ENCODE data around the gene ME1.

Gene ME1

GRCh38 chr6:83182114-83182513 lies 248.7 kb downstream of the ME1 start:
- H3K9me3 ChIP-seq (ENCODE audit: control insufficient read depth, insufficient read depth, low read length), result no peaks in the 10 kb centered on the region
- TF ChIP-seq EZH2phosphoT487 (IDR thresholded peaks at IDR 0.05; ENCODE audit: borderline replicate concordance, low read length), result no peak
- no peak for TF ChIP-seq CTCF (IDR thresholded peaks at IDR 0.05; ENCODE audit: low read depth, low read length, poor library complexity, severe bottlenecking)
- H3F3A ChIP-seq (ENCODE audit: control insufficient read depth, insufficient read depth), result no peaks in the 10 kb centered on the region
- H3K36me3 ChIP-seq (ENCODE audit: control insufficient read depth, low read length), result peaks cover 67% of the 10 kb centered on the region
- H3K4me1 ChIP-seq (ENCODE audit: control insufficient read depth, low read length), result peaks cover 5% of the 10 kb centered on the region; the same call in 1 of the 2 replicates
- no peak overlapping the region for H3K27ac ChIP-seq (ENCODE audit: low read depth, low read length)
- H3K4me3 ChIP-seq (ENCODE audit: low read length), result no peak overlapping the region
- H3K79me2 ChIP-seq (ENCODE audit: control insufficient read depth, low read length), result no peaks in the 10 kb centered on the region
- H4K20me1 ChIP-seq (ENCODE audit: control insufficient read depth, insufficient read depth, low read depth, low read length), result no peaks in the 10 kb centered on the region
- no peaks in the 10 kb centered on the region for H3K9me2 ChIP-seq (replicated peaks; ENCODE audit: control insufficient read depth, low read length)
- H3K4me2 ChIP-seq (ENCODE audit: low read length), result no peak overlapping the region
- H3K27me3 ChIP-seq (ENCODE audit: control insufficient read depth, low read length), result no peaks in the 10 kb centered on the region

- Histone ChIP-seq H3K36me3 (ENCODE audit: control insufficient read depth, low read length) (peaks cover 66% of the 10 kb centered on the region), H3K9me2 (replicated peaks; ENCODE audit: control insufficient read depth, low read length) (no peaks in the 10 kb centered on the region)
These were observed 250.4 kb downstream of the ME1 start for GRCh38 chr6:83180426-83180950.

GRCh38 chr6:83176246-83176645 lies 254.6 kb downstream of the ME1 start:
- no peak overlapping the region for H3K27ac ChIP-seq (ENCODE audit: low read depth, low read length)
- H4K20me1 ChIP-seq (ENCODE audit: control insufficient read depth, insufficient read depth, low read depth, low read length), result no peaks in the 10 kb centered on the region
- H3K9me2 ChIP-seq (replicated peaks; ENCODE audit: control insufficient read depth, low read length), result no peaks in the 10 kb centered on the region
- no peaks in the 10 kb centered on the region for H3K79me2 ChIP-seq (ENCODE audit: control insufficient read depth, low read length)
- TF ChIP-seq EZH2phosphoT487 (IDR thresholded peaks at IDR 0.05; ENCODE audit: borderline replicate concordance, low read length), result no peak
- TF ChIP-seq CTCF (IDR thresholded peaks at IDR 0.05; ENCODE audit: low read depth, low read length, poor library complexity, severe bottlenecking), result no peak
- H3K4me3 ChIP-seq (ENCODE audit: low read length), result no peak overlapping the region
- no peaks in the 10 kb centered on the region for H3K9me3 ChIP-seq (ENCODE audit: control insufficient read depth, insufficient read depth, low read length)
- no peaks in the 10 kb centered on the region for H3K27me3 ChIP-seq (ENCODE audit: control insufficient read depth, low read length)
- H3K4me2 ChIP-seq (ENCODE audit: low read length), result no peak overlapping the region
- H3K36me3 ChIP-seq (ENCODE audit: control insufficient read depth, low read length), result peaks cover 68% of the 10 kb centered on the region
- H3K4me1 ChIP-seq (ENCODE audit: control insufficient read depth, low read length), result peaks cover 3% of the 10 kb centered on the region; the same call in 1 of the 2 replicates
- no peaks in the 10 kb centered on the region for H3F3A ChIP-seq (ENCODE audit: control insufficient read depth, insufficient read depth)

More at GRCh38 chr6:83180426-83180950, 250.4 kb downstream of the ME1 start:
- peaks cover 5% of the 10 kb centered on the region; the same call in 1 of the 2 replicates for H3K4me1 ChIP-seq (ENCODE audit: control insufficient read depth, low read length)
- no peaks in the 10 kb centered on the region for H3F3A ChIP-seq (ENCODE audit: control insufficient read depth, insufficient read depth)
- no peak overlapping the region for H3K27ac ChIP-seq (ENCODE audit: low read depth, low read length)
- H3K4me2 ChIP-seq (ENCODE audit: low read length), result no peak overlapping the region
- H3K27me3 ChIP-seq (ENCODE audit: control insufficient read depth, low read length), result no peaks in the 10 kb centered on the region
- no peaks in the 10 kb centered on the region for H4K20me1 ChIP-seq (ENCODE audit: control insufficient read depth, insufficient read depth, low read depth, low read length)
- no peaks in the 10 kb centered on the region for H3K9me3 ChIP-seq (ENCODE audit: control insufficient read depth, insufficient read depth, low read length)
- no peaks in the 10 kb centered on the region for H3K79me2 ChIP-seq (ENCODE audit: control insufficient read depth, low read length)
- TF ChIP-seq EZH2phosphoT487 (IDR thresholded peaks at IDR 0.05; ENCODE audit: borderline replicate concordance, low read length), result no peak
- no peak overlapping the region for H3K4me3 ChIP-seq (ENCODE audit: low read length)

GRCh38 chr6:83169511-83169910 lies 261.3 kb downstream of the ME1 start:
- H4K20me1 ChIP-seq (ENCODE audit: control insufficient read depth, insufficient read depth, low read depth, low read length), result no peaks in the 10 kb centered on the region
- H3K4me3 ChIP-seq (ENCODE audit: low read length), result no peak overlapping the region
- H3K27ac ChIP-seq (ENCODE audit: low read depth, low read length), result no peak overlapping the region
- H3K9me2 ChIP-seq (replicated peaks; ENCODE audit: control insufficient read depth, low read length), result no peaks in the 10 kb centered on the region
- no peaks in the 10 kb centered on the region for H3K9me3 ChIP-seq (ENCODE audit: control insufficient read depth, insufficient read depth, low read length)
- TF ChIP-seq EZH2phosphoT487 (IDR thresholded peaks at IDR 0.05; ENCODE audit: borderline replicate concordance, low read length), result no peak
- no peak for TF ChIP-seq CTCF (IDR thresholded peaks at IDR 0.05; ENCODE audit: low read depth, low read length, poor library complexity, severe bottlenecking)
- no peaks in the 10 kb centered on the region for H3K79me2 ChIP-seq (ENCODE audit: control insufficient read depth, low read length)
- H3K36me3 ChIP-seq (ENCODE audit: control insufficient read depth, low read length), result peaks cover 92% of the 10 kb centered on the region
- H3K4me2 ChIP-seq (ENCODE audit: low read length), result no peak overlapping the region
- H3K27me3 ChIP-seq (ENCODE audit: control insufficient read depth, low read length), result no peaks in the 10 kb centered on the region
- H3K4me1 ChIP-seq (ENCODE audit: control insufficient read depth, low read length), result no peaks in the 10 kb centered on the region
- no peaks in the 10 kb centered on the region for H3F3A ChIP-seq (ENCODE audit: control insufficient read depth, insufficient read depth)

Measured in DOHH2 (cell line).